Ascending aorta (tissue), 2 donors: Measurements from ENCODE around the gene C21orf58. TPM values are rescaled to one million over a fixed set of nuclear protein-coding genes. Genes with fewer than 3 reads are reported as not detected.
"Not testable (repeated sequence)": the region's sequence is repeated elsewhere in the genome, so short reads cannot be mapped to it uniquely, and the experiment has no call there.

Experiments
- DNase-seq, 2 donors: peaks; one replicate each; pipeline ENCODE4 v3.0.0-alpha.2; 2019; ENCODE audit warnings: low spot score in 2 of 2
- H3K27ac ChIP-seq, 2 donors: fragments of 200-600 bp; sonication (generic); one replicate each; pipeline ENCODE4 v1.5.1; 2016 to 2017; ENCODE audit warnings: mild to moderate bottlenecking in 1 of 2
- H3K27me3 ChIP-seq: fragments of 200-600 bp; sonication (generic); one replicate; pipeline ENCODE4 v1.5.1; 2017
- H3K36me3 ChIP-seq, 2 donors: fragments of 200-600 bp; sonication (generic); one replicate each; pipeline ENCODE4 v1.5.1; 2016
- H3K4me1 ChIP-seq, 2 donors: fragments of 200-600 bp; sonication (generic); one replicate each; pipeline ENCODE4 v1.5.1; 2016 to 2017; ENCODE audit warnings: mild to moderate bottlenecking in 1 of 2
- H3K4me3 ChIP-seq, 2 donors: fragments of 200-600 bp; sonication (generic); one replicate each; pipeline ENCODE4 v1.5.1; 2016 to 2017; ENCODE audit warnings: mild to moderate bottlenecking in 1 of 2
- H3K9me3 ChIP-seq, 2 donors: fragments of 200-600 bp; sonication (generic); one replicate each; pipeline ENCODE4 v1.5.1; 2016
- intact Hi-C: fragments of 100-400 bp; cut with DNase I; formaldehyde crosslinking; loops from one replicate; pipeline ENCODE4 v1.15.1; 2023
- total RNA-seq: library from RNA; depleted of rRNA; stranded (reverse); fragments of >200 nt; gene quantifications from one replicate; pipeline ENCODE4 v1.1.0, GENCODE V29; 2016
- TF ChIP-seq, protein P1 (sequence below), 3 experiments: fragments of 200-600 bp in 2 of 3; fragments of 450-650 bp in 1 of 3; sonication (generic) in 2 of 3; IDR thresholded peaks; one replicate each; pipeline ENCODE4 v1.5.1; 2016 to 2019; ENCODE audit warnings: antibody characterized with exemption in 3 of 3, mild to moderate bottlenecking in 1 of 3, moderate library complexity in 1 of 3

C21orf58 gene
- total RNA-seq = 3.2 TPM

- Histone ChIP-seq H3K36me3 (peaks cover 0 to 8% of the 10 kb centered on the region in 2 donors), H3K27ac (peak within 1 kb of the TSS; percentile 97), H3K27me3 (no peaks in the 10 kb centered on the region), H3K9me3 (no peaks in the 10 kb centered on the region), H3K4me3 (peak within 1 kb of the TSS; percentile 81 to 98), H3K4me1 (peaks cover 15 to 20% of the 10 kb centered on the region in 2 donors)
- intact Hi-C loops = loop anchor here (1.0 to 10.0 kb wide), 6 partner anchors 38 to 1449 kb away; partner anchors contain the start of genes DIP2A, PTTG1IP and YBEY
- TF ChIP-seq, protein P1, sequence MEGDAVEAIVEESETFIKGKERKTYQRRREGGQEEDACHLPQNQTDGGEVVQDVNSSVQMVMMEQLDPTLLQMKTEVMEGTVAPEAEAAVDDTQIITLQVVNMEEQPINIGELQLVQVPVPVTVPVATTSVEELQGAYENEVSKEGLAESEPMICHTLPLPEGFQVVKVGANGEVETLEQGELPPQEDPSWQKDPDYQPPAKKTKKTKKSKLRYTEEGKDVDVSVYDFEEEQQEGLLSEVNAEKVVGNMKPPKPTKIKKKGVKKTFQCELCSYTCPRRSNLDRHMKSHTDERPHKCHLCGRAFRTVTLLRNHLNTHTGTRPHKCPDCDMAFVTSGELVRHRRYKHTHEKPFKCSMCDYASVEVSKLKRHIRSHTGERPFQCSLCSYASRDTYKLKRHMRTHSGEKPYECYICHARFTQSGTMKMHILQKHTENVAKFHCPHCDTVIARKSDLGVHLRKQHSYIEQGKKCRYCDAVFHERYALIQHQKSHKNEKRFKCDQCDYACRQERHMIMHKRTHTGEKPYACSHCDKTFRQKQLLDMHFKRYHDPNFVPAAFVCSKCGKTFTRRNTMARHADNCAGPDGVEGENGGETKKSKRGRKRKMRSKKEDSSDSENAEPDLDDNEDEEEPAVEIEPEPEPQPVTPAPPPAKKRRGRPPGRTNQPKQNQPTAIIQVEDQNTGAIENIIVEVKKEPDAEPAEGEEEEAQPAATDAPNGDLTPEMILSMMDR (IDR thresholded peaks at IDR 0.05) = peak in 1 of 3 experiments; percentile 4
- DNase-seq = peak; percentile 92 to 99
Observed at GRCh38 chr21:46323710-46324389, at the start of gene C21orf58, which contains the start of gene PCNT. Gene C21orf58 (minus strand): TSS chr21:46323870. CDS start chr21:46322738, 1,132 bp downstream. Gene PCNT (plus strand): TSS chr21:46324156. CDS start chr21:46324229, 73 bp downstream.

DNA sequence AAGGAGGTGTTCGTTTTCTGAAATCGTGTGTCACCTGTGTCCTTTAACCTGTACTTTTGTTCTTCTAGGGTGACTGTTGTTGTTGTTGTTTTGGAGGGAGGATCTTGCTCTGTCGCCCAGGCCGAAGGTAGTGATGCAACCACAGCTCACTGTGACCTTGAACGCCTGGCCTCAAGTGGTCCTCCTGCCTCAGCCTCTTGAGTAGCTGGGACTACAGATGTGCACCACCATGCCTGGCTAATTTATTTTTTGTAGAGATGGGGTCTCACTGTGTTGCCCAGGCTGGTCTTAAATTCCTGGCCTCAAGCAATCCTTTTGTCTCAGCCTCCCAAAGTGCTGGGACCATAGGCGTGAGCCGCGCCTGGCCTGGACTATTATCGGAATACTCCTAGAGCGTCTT lies 49.3 kb upstream of the C21orf58 start:
- H3K27ac ChIP-seq, H3K4me1 ChIP-seq, intact Hi-C loops, H3K27me3 ChIP-seq, H3K4me3 ChIP-seq, H3K9me3 ChIP-seq, DNase-seq: not testable (repeated sequence)
- H3K36me3 ChIP-seq = peaks cover 0 to 18% of the 10 kb centered on the region in 2 donors

DNA sequence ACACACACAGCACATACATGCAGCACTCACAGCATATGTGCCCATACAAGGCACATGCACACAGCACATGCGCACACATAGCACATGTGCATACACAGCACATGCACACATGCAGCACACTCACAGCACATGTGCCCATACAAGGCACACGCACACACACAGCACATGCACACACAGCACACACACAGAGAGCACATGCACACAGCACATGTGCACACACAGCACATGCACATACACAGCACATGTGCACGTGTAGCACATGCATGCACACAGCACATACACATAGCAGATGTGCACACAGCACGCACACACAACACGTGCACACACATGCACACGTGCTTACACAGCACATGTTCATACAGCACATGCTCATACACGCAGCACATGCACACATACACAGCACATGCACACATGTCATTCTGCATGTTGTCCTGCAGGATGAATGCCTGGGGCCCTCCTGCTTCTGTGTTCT lies 48.4 kb upstream of the C21orf58 start:
- Histone ChIP-seq H3K36me3 (peaks cover 9 to 27% of the 10 kb centered on the region in 2 donors), H3K4me3 (no peak overlapping the region), H3K9me3 (no peaks in the 10 kb centered on the region), H3K27ac (no peak overlapping the region), H3K27me3 (no peaks in the 10 kb centered on the region), H3K4me1 (no peaks in the 10 kb centered on the region)
- no peak for DNase-seq
- intact Hi-C loops = no loop called here
- TF ChIP-seq, protein P1 (IDR thresholded peaks at IDR 0.05) = no peak

DNA sequence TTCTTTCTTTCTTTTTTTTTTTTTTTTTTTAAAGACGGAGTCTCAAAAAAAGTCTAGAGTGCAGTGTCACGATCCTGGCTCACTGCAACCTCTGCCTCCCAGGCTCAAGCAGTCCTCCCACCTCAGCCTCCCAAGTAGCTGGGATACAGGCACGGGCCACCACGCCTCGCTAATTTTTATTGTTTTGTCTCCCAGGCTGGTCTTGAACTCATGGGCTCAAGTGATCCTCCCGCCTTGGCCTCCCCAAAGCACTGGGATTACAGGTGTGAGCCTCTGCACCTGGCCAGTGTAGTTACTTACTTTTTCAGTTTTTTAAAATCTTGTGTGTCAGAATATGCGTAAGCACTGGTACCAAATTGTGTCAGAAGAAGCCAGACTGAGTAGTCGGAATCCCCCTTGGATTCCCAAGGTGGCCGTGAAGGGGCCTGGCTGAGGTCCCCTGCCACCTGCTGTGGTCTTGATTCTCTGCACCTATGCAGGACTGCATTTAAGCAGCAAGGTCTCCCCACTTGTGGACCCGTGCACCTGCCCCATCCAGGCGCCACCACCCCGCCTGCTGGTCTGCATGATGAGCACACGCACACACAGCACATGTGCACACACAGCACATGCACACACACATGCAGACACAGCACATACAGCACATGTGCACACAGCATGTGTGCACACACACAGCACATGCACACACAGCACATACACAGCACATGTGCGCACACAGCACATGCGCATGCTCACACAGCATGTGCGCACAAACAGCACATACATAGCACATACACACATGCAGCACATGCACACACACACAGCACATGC lies 47.7 kb upstream of the C21orf58 start:
- H3K4me3 ChIP-seq = no peak overlapping the region
- TF ChIP-seq, protein P1 (IDR thresholded peaks at IDR 0.05) = no peak
- no peaks in the 10 kb centered on the region for H3K4me1 ChIP-seq
- no peak overlapping the region for H3K27ac ChIP-seq
- intact Hi-C loops = no loop called here
- no peaks in the 10 kb centered on the region for H3K27me3 ChIP-seq
- DNase-seq = no peak
- H3K9me3 ChIP-seq = no peaks in the 10 kb centered on the region
- peaks cover 15 to 34% of the 10 kb centered on the region in 2 donors for H3K36me3 ChIP-seq

GRCh38 chr21:46369520-46370235 lies 46.0 kb upstream of the C21orf58 start:
- Histone ChIP-seq H3K27ac (no peak overlapping the region), H3K4me1 (no peaks in the 10 kb centered on the region), H3K27me3 (no peaks in the 10 kb centered on the region), H3K9me3 (no peaks in the 10 kb centered on the region), H3K36me3 (peaks cover 22 to 42% of the 10 kb centered on the region in 2 donors), H3K4me3 (no peak overlapping the region)
- intact Hi-C loops = no loop called here
- no peak for DNase-seq
- TF ChIP-seq, protein P1 (IDR thresholded peaks at IDR 0.05) = no peak
